HPDE6-E6E7 (cell line): ENCODE data around the gene ENOX1.

Source experiments
- DNase-seq: peaks from one replicate; pipeline ENCODE4 v3.0.0; 2011; ENCODE audit warnings: missing footprints; ENCODE audit errors: extremely low spot score

ENOX1 gene

GRCh38 chr13:43315522-43315921, 471.2 kb downstream of the ENOX1 start:
- DNase-seq = no peak

GRCh38 chr13:43309311-43309710, 477.5 kb downstream of the ENOX1 start:
- DNase-seq = no peak

GRCh38 chr13:43307921-43308433, 478.8 kb downstream of the ENOX1 start:
- no peak for DNase-seq

- no peak for DNase-seq
These were observed 479.4 kb downstream of the ENOX1 start for GRCh38 chr13:43307221-43307920.

GRCh38 chr13:43306372-43306771, 480.4 kb downstream of the ENOX1 start:
- DNase-seq = no peak

GRCh38 chr13:43305416-43305815, 481.4 kb downstream of the ENOX1 start:
- DNase-seq = no peak

- no peak for DNase-seq
These were observed 481.8 kb downstream of the ENOX1 start for GRCh38 chr13:43304945-43305344.

- no peak for DNase-seq
These were observed 482.3 kb downstream of the ENOX1 start for GRCh38 chr13:43304449-43304848.

- DNase-seq = no peak
These were observed 483.6 kb downstream of the ENOX1 start for GRCh38 chr13:43303033-43303729.

GRCh38 chr13:43301346-43301969, 485.3 kb downstream of the ENOX1 start:
- no peak for DNase-seq

- DNase-seq = no peak
These were observed 485.9 kb downstream of the ENOX1 start for GRCh38 chr13:43300865-43301264.

- no peak for DNase-seq
These were observed 487.4 kb downstream of the ENOX1 start for GRCh38 chr13:43299374-43299773.

GRCh38 chr13:43298816-43299215, 488.0 kb downstream of the ENOX1 start:
- DNase-seq = no peak

GRCh38 chr13:43297967-43298678, 488.6 kb downstream of the ENOX1 start:
- DNase-seq = no peak

GRCh38 chr13:43295825-43296564, 490.8 kb downstream of the ENOX1 start:
- DNase-seq = no peak

- no peak for DNase-seq
These were observed 491.5 kb downstream of the ENOX1 start for GRCh38 chr13:43295321-43295720.

GRCh38 chr13:43294412-43294811, 492.4 kb downstream of the ENOX1 start:
- DNase-seq = no peak

GRCh38 chr13:43293986-43294385, 492.8 kb downstream of the ENOX1 start:
- DNase-seq = no peak

- no peak for DNase-seq
These were observed 493.2 kb downstream of the ENOX1 start for GRCh38 chr13:43293561-43293960.

- DNase-seq = no peak
These were observed 493.8 kb downstream of the ENOX1 start for GRCh38 chr13:43293008-43293407.

GRCh38 chr13:43291287-43292060, 495.3 kb downstream of the ENOX1 start:
- DNase-seq = no peak
